Ishikawa (cell line): ENCODE measurements around the gene SCAMP1.

Experiments used
- CEBPB ChIP-seq: IDR thresholded peaks from 2 replicates; pipeline ENCODE4 v1.6.1; 2012
- CREB1 ChIP-seq: IDR thresholded peaks from 2 replicates; pipeline ENCODE4 v1.6.1; 2012; ENCODE audit warnings: low read depth
- EGR1 ChIP-seq: IDR thresholded peaks from 2 replicates; pipeline ENCODE4 v1.6.1; 2012
- EP300 ChIP-seq: IDR thresholded peaks from 2 replicates; pipeline ENCODE4 v1.6.1; 2012; ENCODE audit warnings: borderline replicate concordance
- FOXM1 ChIP-seq: IDR thresholded peaks from 2 replicates; pipeline ENCODE4 v1.6.1; 2012; ENCODE audit warnings: low read depth, borderline replicate concordance
- NFIC ChIP-seq: IDR thresholded peaks from 2 replicates; pipeline ENCODE4 v1.6.1; 2012
- RAD21 ChIP-seq: IDR thresholded peaks from 2 replicates; pipeline ENCODE4 v1.6.1; 2012; ENCODE audit warnings: low read depth
- TAF1 ChIP-seq: IDR thresholded peaks from 2 replicates; pipeline ENCODE4 v1.6.1; 2012; ENCODE audit warnings: low read depth, mild to moderate bottlenecking
- TCF12 ChIP-seq: IDR thresholded peaks from 2 replicates; pipeline ENCODE4 v1.6.1; 2012; ENCODE audit warnings: low read depth
- TEAD4 ChIP-seq: IDR thresholded peaks from 2 replicates; pipeline ENCODE4 v1.6.1; 2012
- YY1 ChIP-seq: IDR thresholded peaks from 2 replicates; pipeline ENCODE4 v1.6.1; 2012; ENCODE audit warnings: low read depth
- ZBTB7A ChIP-seq: IDR thresholded peaks from 2 replicates; pipeline ENCODE4 v1.6.1; 2012; ENCODE audit warnings: low read depth
- TF ChIP-seq, protein P1 (sequence below): IDR thresholded peaks from 2 replicates; pipeline ENCODE4 v1.6.1; 2012
- TF ChIP-seq, protein P2 (sequence below): IDR thresholded peaks from 2 replicates; pipeline ENCODE4 v1.6.1; 2012
- TF ChIP-seq, protein P3 (sequence below): IDR thresholded peaks from 2 replicates; pipeline ENCODE4 v1.6.1; 2012; ENCODE audit warnings: low read depth, mild to moderate bottlenecking

Gene SCAMP1

DNA sequence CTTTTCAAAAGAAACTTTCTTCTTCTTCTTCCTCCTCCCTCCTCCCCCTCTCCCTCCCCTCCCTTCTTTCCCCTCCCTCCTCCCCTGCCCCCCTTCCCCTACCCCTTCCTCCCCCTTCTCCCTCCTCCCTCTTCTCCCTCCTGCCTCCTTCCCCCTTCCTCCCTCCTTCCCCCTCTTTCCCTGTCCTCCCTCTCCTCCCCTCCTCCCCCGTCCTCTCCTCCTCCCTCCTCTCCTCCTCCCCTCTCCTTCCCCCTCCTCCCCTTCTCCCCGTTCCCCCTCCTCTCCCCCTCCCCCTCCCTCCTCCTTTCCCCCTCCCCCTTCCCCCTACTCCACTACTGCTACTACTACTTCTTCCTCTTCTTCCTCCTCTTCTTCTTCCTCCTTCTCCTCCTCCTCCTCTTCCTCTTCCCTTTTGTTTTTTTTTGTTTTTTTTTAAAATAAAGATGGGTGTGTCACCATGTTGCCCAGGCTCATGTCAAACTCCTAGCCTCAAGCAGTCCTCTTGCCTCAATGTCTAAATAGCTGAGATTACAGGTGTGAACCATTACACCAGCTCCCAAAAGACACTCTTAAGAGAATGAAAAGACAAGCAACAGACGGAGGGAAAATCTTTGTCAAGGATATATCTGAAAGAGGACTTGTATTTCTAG, 87.5 kb downstream of the SCAMP1 start:
- TF ChIP-seq TCF12, result no peak
- TF ChIP-seq, protein P1, sequence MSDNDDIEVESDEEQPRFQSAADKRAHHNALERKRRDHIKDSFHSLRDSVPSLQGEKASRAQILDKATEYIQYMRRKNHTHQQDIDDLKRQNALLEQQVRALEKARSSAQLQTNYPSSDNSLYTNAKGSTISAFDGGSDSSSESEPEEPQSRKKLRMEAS, result no peak
- no peak for TF ChIP-seq TAF1
- no peak for TF ChIP-seq ZBTB7A
- TF ChIP-seq CEBPB, result no peak
- no peak for TF ChIP-seq FOXM1
- no peak for TF ChIP-seq RAD21

DNA sequence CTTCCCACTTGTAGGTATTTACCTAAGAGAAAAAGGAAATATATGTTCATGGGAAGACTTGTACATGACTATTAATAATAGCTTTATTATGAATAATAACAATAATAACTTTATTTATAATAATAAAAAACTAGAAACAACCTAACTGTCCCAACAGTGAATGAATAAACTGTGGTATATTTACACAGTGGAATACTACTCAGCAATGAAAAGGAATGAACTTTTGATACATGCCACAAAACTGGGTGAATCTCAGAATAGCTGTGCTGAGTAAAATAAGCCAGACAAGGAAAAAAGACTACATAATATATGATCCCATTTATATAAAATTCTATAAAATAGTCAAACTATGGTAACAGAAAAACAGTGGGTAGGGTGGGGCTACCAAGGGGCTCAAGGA, 88.7 kb downstream of the SCAMP1 start:
- TF ChIP-seq YY1 (no peak), ZBTB7A (no peak), TAF1 (no peak), CREB1 (no peak), RAD21 (no peak), TCF12 (no peak), FOXM1 (no peak), EGR1 (no peak), NFIC (no peak), EP300 (no peak), TEAD4 (no peak), CEBPB (no peak)
- TF ChIP-seq, protein P2, sequence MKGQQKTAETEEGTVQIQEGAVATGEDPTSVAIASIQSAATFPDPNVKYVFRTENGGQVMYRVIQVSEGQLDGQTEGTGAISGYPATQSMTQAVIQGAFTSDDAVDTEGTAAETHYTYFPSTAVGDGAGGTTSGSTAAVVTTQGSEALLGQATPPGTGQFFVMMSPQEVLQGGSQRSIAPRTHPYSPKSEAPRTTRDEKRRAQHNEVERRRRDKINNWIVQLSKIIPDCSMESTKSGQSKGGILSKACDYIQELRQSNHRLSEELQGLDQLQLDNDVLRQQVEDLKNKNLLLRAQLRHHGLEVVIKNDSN, result no peak
- TF ChIP-seq, protein P1, result no peak
- TF ChIP-seq, protein P3, sequence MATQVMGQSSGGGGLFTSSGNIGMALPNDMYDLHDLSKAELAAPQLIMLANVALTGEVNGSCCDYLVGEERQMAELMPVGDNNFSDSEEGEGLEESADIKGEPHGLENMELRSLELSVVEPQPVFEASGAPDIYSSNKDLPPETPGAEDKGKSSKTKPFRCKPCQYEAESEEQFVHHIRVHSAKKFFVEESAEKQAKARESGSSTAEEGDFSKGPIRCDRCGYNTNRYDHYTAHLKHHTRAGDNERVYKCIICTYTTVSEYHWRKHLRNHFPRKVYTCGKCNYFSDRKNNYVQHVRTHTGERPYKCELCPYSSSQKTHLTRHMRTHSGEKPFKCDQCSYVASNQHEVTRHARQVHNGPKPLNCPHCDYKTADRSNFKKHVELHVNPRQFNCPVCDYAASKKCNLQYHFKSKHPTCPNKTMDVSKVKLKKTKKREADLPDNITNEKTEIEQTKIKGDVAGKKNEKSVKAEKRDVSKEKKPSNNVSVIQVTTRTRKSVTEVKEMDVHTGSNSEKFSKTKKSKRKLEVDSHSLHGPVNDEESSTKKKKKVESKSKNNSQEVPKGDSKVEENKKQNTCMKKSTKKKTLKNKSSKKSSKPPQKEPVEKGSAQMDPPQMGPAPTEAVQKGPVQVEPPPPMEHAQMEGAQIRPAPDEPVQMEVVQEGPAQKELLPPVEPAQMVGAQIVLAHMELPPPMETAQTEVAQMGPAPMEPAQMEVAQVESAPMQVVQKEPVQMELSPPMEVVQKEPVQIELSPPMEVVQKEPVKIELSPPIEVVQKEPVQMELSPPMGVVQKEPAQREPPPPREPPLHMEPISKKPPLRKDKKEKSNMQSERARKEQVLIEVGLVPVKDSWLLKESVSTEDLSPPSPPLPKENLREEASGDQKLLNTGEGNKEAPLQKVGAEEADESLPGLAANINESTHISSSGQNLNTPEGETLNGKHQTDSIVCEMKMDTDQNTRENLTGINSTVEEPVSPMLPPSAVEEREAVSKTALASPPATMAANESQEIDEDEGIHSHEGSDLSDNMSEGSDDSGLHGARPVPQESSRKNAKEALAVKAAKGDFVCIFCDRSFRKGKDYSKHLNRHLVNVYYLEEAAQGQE, result no peak

DNA sequence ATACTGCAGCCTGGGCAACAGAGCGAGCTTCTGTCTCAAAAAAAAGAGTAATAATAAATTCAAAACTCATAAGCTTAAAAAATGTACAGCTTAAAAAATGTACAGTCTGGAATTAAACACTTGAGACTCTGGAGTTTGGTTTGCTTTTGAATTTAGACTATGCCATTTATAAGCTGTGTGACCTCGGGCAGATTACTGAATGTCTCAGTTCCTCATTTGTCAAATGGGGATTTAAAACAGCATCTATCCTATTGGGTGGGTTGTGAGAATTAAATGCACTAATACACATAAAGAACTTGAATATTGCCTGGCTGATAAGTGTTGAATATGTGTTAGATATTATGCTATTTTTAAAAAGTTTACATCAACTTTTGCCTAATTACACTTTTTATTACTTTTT, 98.4 kb downstream of the SCAMP1 start:
- TF ChIP-seq, protein P3, result no peak
- no peak for TF ChIP-seq EP300
- TF ChIP-seq, protein P2, result no peak
- TF ChIP-seq, protein P1, result no peak
- no peak for TF ChIP-seq TCF12
- TF ChIP-seq TEAD4, result no peak
- no peak for TF ChIP-seq YY1
- no peak for TF ChIP-seq EGR1
- no peak for TF ChIP-seq ZBTB7A
- TF ChIP-seq FOXM1, result no peak
- TF ChIP-seq CREB1, result no peak

DNA sequence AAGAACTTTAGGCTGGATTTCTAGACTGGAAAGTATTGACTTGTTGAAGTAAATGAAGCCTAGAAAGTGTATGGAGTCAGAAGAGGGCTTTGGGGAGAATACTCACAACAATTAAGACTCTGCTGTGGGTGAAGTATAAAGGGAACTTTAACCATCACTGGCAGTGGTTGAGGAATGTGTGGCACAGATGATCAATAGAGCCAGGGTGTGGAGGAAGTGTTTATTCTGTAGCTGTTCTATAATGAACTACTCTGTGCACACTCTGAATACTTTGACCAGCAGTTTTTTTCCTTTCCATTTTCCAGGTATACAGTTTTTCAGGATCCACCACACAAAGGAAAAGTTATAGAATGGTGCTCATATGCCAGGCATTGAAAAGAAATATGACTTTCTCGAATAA, 106.7 kb downstream of the SCAMP1 start:
- TF ChIP-seq, protein P1, result no peak
- TF ChIP-seq, protein P2, result no peak
- no peak for TF ChIP-seq FOXM1
- TF ChIP-seq CREB1, result no peak
- no peak for TF ChIP-seq EGR1
- no peak for TF ChIP-seq CEBPB
- no peak for TF ChIP-seq NFIC
- TF ChIP-seq ZBTB7A, result no peak

DNA sequence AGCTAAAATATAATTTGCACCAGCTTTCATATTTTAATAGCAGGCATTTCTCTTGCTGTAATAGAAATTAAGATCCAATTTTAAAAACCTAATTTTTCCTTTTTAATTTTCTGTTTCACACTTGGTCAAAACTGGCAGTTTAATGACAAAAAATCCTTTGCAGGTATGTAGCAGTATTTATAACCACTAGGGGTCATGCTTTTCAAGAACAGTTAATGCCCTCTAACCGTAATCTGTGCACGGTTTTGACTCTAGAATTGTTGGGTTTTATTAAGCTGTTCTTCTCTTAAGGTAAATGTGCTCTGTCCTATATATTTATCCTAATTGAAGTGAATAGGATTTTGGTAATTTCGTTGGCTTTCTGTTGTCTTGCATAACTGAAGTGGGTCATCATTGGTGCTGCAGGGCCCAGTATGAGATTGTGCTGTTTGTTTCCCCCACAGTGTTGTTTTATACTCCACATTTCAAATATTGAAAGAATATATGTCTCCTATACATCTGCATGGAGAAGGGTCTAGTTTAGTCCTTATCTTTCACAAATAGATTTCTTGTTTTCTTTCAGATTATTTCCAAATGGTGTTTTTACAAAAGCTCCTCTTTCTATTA, 107.4 kb downstream of the SCAMP1 start:
- TF ChIP-seq TCF12 (no peak), EGR1 (no peak), RAD21 (peak; percentile 63), TAF1 (no peak)
